NB4 (cell line): ENCODE measurements around the gene TMPRSS11E.

Experiments used
- CTCF ChIP-seq: IDR thresholded peaks from one replicate; pipeline ENCODE4 v1.5.1; 2012; ENCODE audit warnings: low read depth, low read length
- MAX ChIP-seq: IDR thresholded peaks from 2 replicates; pipeline ENCODE4 v1.6.1; 2011; ENCODE audit warnings: low read depth, low read length
- POLR2A ChIP-seq: IDR thresholded peaks from 2 replicates; pipeline ENCODE4 v1.6.1; 2011; ENCODE audit warnings: mild to moderate bottlenecking; ENCODE audit not compliant: insufficient read length; ENCODE audit errors: extremely low read depth

- TF ChIP-seq CTCF, result no peak
- no peak for TF ChIP-seq POLR2A
- TF ChIP-seq MAX, result no peak
Measured at GRCh38 chr4:68465058-68465457, 17.8 kb downstream of the TMPRSS11E start.
